Activated CD4-positive, alpha-beta T cell treated with anti-CD3 and anti-CD28 coated beads, Interleukin-2, amount 50 U/mL, for 4 hours (primary cell): ENCODE results near the gene APEX1.
"Not testable (repeated sequence)": the region's sequence is repeated elsewhere in the genome, so short reads cannot be mapped to it uniquely, and the experiment has no call there.

ENCODE experiments used
- DNase-seq, 2 experiments: peaks; one replicate each; pipeline ENCODE4 v3.0.0-alpha.2; 2020

APEX1 gene

GRCh38 chr14:20436363-20436755, 18.7 kb upstream of the APEX1 start:
- DNase-seq = no peak

- no peak for DNase-seq
These were observed 16.4 kb upstream of the APEX1 start for GRCh38 chr14:20438664-20439063.

GRCh38 chr14:20440465-20440864, 14.6 kb upstream of the APEX1 start:
- no peak for DNase-seq

GRCh38 chr14:20440882-20441281, 14.1 kb upstream of the APEX1 start:
- DNase-seq = no peak

- DNase-seq = no peak
These were observed 13.6 kb upstream of the APEX1 start for GRCh38 chr14:20441461-20441860.

GRCh38 chr14:20443650-20444049, 11.4 kb upstream of the APEX1 start:
- not testable (repeated sequence) for DNase-seq

- DNase-seq = no peak
These were observed 8.1 kb upstream of the APEX1 start for GRCh38 chr14:20446889-20447288.

- DNase-seq = not testable (repeated sequence)
These were observed 2.2 kb upstream of the APEX1 start for GRCh38 chr14:20452831-20453230.

- DNase-seq = peak in 1 of 2 experiments; percentile 34
These were observed 602 bp downstream of the APEX1 start for GRCh38 chr14:20455355-20456300.

GRCh38 chr14:20456971-20457370, 1.9 kb downstream of the APEX1 start:
- DNase-seq = no peak

GRCh38 chr14:20458031-20458789, 3.2 kb downstream of the APEX1 start:
- no peak for DNase-seq

GRCh38 chr14:20460458-20461224, 5.6 kb downstream of the APEX1 start:
- DNase-seq = peak; percentile 36 to 39

- peak; percentile 97 to 98 for DNase-seq
These were observed 6.5 kb downstream of the APEX1 start, which contains the start of gene PIP4P1 for GRCh38 chr14:20461225-20462141. Gene PIP4P1 (minus strand): TSS chr14:20461434. CDS start chr14:20461325, 109 bp downstream.

GRCh38 chr14:20468764-20469241, 13.8 kb downstream of the APEX1 start:
- no peak for DNase-seq

- DNase-seq = peak; percentile 85 to 88
These were observed 14.3 kb downstream of the APEX1 start, which contains the start of gene PNP for GRCh38 chr14:20469242-20469889. Gene PNP (plus strand): TSS chr14:20469406. CDS start chr14:20469525, 119 bp downstream.

- DNase-seq = peak; percentile 43 to 51
These were observed 15.0 kb downstream of the APEX1 start for GRCh38 chr14:20469890-20470602.

- no peak for DNase-seq
These were observed 15.5 kb downstream of the APEX1 start for GRCh38 chr14:20470603-20470901.

- no peak for DNase-seq
These were observed 17.6 kb downstream of the APEX1 start for GRCh38 chr14:20472536-20473169.

GRCh38 chr14:20476776-20477175, 21.8 kb downstream of the APEX1 start:
- DNase-seq = no peak
